SIG-M5 treated with dmso at 0.1 percent for 504 hours (cell line): ENCODE results near the gene H6PD.
A peak's percentile ranks its signal among the peaks of the same experiment; 100 is the strongest.

ENCODE experiments used
- DNase-seq: peaks from one replicate; lab custom pipeline; 2025; ENCODE audit not compliant: unreplicated experiment; lab: John Stamatoyannopoulos, UW

H6PD gene

GRCh38 chr1:9239622-9240401 is 5.2 kb downstream of the H6PD start:
- peak; percentile 78 for DNase-seq

- DNase-seq, result no peak
These were observed 6.6 kb downstream of the H6PD start for GRCh38 chr1:9240914-9241820.

GRCh38 chr1:9241891-9242290 is 7.3 kb downstream of the H6PD start:
- no peak for DNase-seq

DNA sequence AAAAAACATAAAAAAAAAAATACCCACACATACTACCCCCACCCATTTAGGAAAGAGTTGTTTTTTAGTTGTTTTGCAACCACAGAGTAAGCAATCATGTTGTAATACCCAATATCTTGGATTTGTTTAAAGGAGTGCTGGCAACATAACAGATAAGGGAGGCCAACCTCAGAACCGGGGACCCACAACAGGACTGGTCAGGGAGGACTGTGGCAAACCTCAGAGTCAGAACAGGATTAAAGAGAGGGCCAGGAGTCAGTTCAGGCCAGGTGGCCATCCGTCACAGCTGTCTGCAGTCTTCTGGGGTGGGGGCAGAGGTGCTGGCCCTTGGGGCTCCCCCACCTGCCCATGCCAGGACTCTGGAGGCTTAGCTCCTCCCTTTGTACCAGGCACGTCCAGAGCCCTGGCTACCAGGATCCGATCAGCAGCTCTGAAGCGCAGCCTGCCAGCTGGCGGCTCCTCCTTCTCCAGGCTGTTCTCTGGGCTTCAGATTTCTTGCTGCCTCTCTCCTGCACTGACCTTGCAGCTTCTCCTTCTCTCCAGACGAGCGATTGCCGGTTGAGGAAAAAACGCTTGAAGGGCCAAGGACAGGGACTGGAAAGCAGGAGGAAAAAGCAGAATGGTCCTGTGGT is 7.9 kb downstream of the H6PD start:
- DNase-seq, result no peak

DNA sequence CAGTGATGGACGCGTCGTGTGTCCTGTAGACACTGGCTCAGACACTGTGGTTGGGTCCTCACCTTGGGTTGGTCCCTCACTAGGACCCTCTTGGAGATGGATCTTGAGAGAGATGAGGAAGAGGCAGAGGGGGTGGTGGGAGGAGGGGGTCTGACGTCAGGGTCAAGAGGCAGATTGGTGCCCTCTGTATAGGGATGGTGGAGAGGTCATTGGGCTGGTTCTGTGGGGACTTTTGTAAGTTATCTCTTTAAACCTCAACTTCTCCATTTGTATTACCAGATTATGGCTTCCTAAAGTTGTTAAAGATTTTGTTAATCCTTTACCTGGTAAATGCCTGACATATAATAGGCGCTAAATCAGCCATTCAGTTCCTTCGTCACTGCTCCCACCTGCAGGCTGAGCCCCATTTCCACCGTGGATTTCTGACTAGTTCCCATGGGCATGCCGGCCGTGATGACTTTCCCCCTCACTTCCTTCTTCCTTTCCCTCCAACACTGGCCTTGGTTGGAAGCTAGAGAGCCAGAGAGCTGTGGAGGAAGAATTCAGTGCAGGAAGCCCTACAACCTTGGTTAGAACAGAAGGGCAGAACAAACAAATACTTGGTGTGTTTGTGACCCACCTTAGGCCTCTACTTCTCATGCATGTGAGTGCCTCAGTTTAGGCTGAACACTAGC is 8.6 kb downstream of the H6PD start:
- no peak for DNase-seq

GRCh38 chr1:9244501-9245229 is 10.1 kb downstream of the H6PD start:
- peak; percentile 62 for DNase-seq

DNA sequence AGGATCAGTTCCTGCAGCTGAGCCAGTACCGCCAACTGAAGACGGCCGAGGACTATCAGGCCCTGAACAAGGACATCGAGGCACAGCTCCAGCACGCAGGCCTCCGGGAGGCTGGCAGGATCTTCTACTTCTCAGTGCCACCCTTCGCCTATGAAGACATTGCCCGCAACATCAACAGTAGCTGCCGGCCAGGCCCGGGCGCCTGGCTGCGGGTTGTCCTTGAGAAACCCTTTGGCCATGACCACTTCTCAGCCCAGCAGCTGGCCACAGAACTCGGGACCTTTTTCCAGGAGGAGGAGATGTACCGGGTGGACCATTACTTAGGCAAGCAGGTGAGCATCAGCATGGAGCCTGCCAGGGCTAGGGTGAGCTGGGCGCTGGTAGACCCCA is 10.7 kb downstream of the H6PD start:
- no peak for DNase-seq

GRCh38 chr1:9245661-9246060 is 11.1 kb downstream of the H6PD start:
- DNase-seq, result no peak

DNA sequence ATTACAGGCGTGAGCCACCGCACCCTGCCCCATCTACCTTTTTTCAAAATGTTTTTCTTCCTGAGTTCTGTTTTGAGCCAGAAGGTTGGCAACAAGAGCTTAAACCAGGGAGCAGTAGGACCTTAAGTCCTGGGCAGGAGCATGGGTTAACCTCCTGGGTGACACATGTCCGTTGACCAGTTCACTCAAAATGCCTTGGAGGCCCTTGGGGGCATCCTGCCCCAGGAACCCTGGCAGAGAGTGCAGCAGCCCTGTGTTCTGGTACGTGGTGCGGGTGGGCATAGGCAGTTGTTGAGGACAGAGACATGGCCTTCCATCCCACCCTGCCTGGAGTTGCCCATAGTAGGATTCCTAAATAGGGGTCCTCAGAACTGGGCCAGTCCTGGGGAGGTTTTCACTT is 11.6 kb downstream of the H6PD start:
- DNase-seq, result no peak

- no peak for DNase-seq
These were observed 12.5 kb downstream of the H6PD start for GRCh38 chr1:9246841-9247785.

- no peak for DNase-seq
These were observed 13.3 kb downstream of the H6PD start for GRCh38 chr1:9247894-9248293.

DNA sequence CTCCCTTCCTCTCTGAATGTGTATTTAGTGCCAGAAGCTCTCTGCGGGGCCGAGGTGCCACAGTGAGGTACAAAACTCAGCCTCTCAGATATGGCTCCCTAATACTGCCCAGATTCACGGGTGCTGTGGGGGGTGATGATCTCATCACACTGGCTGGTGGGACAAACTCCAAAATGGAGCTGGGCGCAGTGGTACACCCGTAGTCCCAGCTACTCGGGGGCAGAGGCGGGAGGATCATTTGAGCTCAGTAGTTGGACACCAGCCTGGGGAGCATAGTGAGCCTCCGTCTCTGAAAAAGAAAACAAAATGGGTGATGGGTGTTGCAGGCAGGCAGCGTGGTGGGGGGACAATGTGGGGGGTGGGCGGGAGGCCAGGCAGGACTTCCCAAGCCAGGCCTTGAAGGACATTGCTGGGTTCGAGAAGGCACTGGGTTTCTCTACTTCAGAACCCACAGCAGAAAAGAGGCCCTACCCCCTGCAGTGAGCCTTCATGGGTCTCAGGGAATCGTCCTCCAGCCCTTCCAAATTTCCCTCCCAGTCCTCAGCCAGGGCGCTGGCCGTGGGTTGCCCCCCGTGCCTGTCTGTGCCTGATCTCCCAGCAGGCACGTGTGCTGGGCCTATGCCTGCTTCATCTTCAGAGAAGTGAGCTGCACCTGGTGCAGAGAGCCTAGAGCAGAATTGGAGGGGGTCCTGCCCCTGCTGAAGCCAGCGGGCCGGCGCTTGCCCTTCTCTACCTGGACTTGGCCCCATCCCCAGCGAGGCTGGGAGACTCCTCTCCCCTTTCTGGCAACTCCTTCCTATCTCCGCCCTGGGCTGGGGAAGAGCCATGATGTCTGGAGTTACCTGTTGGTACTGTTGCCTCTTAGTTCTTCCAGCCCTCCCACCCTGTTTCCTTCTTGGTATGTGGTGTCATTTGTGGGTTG is 14.0 kb downstream of the H6PD start:
- DNase-seq, result no peak

DNA sequence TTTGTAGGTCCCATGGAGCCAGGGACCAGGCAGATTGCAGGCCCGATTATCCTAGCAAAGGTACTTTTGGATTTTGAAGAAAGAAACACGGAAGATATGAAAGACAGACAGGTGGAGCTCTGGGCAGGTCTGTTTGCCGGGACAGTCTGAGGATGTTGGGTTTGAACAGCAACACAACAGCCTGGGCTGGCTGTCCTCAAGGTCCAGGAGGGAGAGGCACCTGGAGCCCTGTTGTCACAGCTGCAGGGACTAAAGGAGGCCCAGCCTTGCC is 14.6 kb downstream of the H6PD start:
- no peak for DNase-seq

DNA sequence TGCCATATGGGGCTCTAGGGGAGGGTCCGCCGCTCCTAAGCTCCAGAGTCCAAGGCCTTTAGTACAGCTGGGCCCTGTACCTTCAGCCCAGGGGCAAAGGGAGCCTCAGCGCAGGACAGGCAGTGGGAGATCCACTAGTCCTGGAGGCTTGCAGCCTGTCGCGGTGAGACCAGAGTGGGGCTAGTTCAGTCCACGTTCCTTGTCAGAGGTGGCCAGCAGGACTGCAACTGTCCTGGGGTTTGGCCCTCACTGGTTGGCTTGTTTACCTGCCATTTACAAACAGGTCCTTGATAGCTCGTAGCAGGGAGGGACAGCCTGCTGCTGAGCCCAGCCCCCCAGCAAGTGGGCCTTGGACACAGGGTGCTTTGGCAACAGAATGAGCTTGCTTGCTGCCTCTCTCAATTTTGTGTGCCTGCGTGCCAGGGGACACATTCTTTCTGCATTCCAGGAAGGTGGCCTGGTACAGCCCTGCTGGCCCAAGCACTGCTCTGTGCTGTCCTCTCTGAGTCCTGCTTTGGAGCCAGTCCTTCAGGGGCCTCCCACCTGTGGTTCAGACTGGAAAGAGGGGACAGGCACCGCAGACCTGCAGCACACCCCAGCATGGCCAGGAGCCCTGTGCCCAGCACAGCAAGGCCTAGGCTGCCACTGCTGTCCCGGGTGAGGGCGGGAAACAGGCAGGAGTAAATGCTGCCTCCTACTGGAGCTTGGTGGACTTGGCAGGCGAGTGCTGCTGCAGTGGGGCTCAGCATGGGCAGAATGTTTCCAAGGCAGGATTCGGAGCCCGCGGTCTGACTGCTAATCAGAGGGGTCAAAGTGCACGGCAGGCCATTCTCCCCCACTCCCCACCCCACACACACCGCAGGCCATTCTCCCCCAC is 15.2 kb downstream of the H6PD start:
- DNase-seq, result peak; percentile 20

DNA sequence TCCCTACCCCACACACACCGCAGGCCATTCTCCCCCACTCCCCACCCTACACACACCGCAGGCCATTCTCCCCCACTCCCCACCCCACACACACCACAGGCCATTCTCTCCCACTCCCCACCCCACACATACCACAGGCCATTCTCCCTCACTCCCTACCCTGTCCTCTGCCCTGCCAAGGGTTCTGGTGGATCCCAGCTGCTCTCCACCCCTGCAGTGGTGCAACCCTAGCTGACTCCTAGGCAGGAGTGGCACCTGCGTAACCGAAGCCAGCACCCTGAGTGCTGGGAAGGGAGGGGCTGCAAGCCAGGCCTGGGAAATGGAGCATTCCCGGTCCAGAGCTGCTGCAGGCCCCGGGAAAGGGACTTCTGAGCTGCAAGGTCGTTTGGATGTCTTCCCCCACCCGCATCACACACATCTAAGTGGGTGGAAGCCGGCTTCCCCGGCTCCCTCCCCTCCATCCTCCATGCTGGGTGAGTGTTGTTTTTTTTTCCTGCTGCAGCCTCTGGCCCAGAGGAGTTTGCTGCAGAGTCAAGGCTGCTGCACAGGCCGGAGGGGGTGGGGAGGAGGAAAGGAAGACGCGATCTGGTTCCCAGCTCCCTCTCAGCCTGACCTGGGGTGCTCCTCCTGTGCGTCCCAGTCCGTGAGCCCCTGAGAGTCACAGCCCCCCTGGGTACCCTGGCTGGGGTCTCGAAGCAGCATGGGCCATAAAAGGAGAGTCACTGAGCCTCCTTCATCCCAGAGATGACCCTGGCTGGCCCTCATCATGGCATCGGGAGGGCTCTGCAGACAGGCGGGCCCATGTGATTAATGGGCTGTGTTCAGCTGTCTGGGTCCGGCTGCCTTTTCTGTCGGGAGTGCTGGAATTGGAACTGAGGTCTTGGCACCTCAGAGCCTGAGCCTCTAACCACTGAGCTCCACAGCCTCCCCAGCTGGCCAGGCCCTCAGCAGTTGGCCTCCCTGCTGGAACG is 16.1 kb downstream of the H6PD start:
- DNase-seq, result no peak

GRCh38 chr1:9251501-9251900 is 16.9 kb downstream of the H6PD start:
- no peak for DNase-seq

GRCh38 chr1:9253004-9253403 is 18.4 kb downstream of the H6PD start:
- DNase-seq, result no peak
